Measurements from ENCODE around the gene VCAN. TPM values are rescaled to one million over a fixed set of nuclear protein-coding genes. Genes with fewer than 3 reads are reported as not detected.

The VCAN gene
- total and polyA plus RNA-seq, 2 of the 4 experiments (the other 2 are of a cell fraction): 45.3 to 158 TPM

GRCh38 chr5:83540105-83540504, 68.6 kb downstream of the VCAN start:
- Histone ChIP-seq H2AK5ac (ENCODE audit: low read depth, low read length) (no peak overlapping the region), H3K18ac (ENCODE audit: low read depth, low read length) (no peak overlapping the region), H3K9me3 (ENCODE audit: control insufficient read depth, insufficient read depth, low read length) (no peaks in the 10 kb centered on the region), H3K9ac (ENCODE audit: low read depth, low read length) (no peak overlapping the region), H4K8ac (ENCODE audit: low read depth in 2 of 2, low read length in 2 of 2) (no peak overlapping the region), H3K23ac (ENCODE audit: low read depth, low read length) (no peak overlapping the region), H4K91ac (ENCODE audit: insufficient read depth, low read depth, low read length) (no peak overlapping the region), H3K4me3 (ENCODE audit: insufficient read depth, low read depth, low read length) (no peak overlapping the region), H2AFZ (replicated peaks; ENCODE audit: low read length, poor library complexity) (no peak overlapping the region), H3K9me1 (ENCODE audit: insufficient read depth, low read length) (no peaks in the 10 kb centered on the region; the same call in 1 of the 2 replicates), H4K20me1 (ENCODE audit: insufficient read depth, low read length) (no peaks in the 10 kb centered on the region), H2AK9ac (replicated peaks; ENCODE audit: low read depth, low read length, poor library complexity) (no peak overlapping the region), H2BK15ac (ENCODE audit: low read depth, low read length) (no peak overlapping the region), H3K36me3 (ENCODE audit: control insufficient read depth, insufficient read depth, low read length) (peaks cover 8% of the 10 kb centered on the region), H3K4me2 (ENCODE audit: low read depth, low read length) (no peak overlapping the region), H3K4me1 (ENCODE audit: control insufficient read depth, insufficient read depth, low read length) (no peaks in the 10 kb centered on the region), H3K27ac (ENCODE audit: insufficient read depth, low read length) (no peak overlapping the region), H2BK120ac (ENCODE audit: low read depth, low read length) (no peak overlapping the region), H3K27me3 (ENCODE audit: control insufficient read depth, insufficient read depth, low read length) (no peaks in the 10 kb centered on the region), H3K14ac (replicated peaks; ENCODE audit: low read depth, low read length) (no peak overlapping the region), H3K79me1 (ENCODE audit: low read depth in 1 of 2, low read length in 2 of 2) (peaks cover 8 to 20% of the 10 kb centered on the region in 2 experiments; a peak in 2 of 4 replicates), H2BK20ac (ENCODE audit: low read depth, low read length) (no peak overlapping the region), H3K56ac (ENCODE audit: extremely low read depth, insufficient read depth, low read length) (no peak overlapping the region), H3K4ac (ENCODE audit: low read depth, low read length) (no peak overlapping the region), H2BK5ac (ENCODE audit: low read depth, low read length, poor library complexity, severe bottlenecking) (no peak overlapping the region), H4K5ac (ENCODE audit: low read depth, low read length) (no peak overlapping the region)
- intact Hi-C loops (cut with micrococcal nuclease) (no loop called here), dilution Hi-C loops (cut with HindIII; ENCODE audit: low sequenced_read_pairs, unreplicated experiment) (no loop called here), in situ Hi-C loops (cut with MboI; ENCODE audit: low sequenced_read_pairs) (no loop called here)
- whole genome bisulfite sequencing, 2 experiments (ENCODE audit: extremely low coverage in 2 of 2, insufficient read length in 1 of 2): 80% methylated on average over 1 of the region's 2 CpGs; no CpG with 5 or more reads in 1 of the 2 experiments
- ChIA-PET POLR2A (ENCODE audit: unreplicated experiment) (no interaction called here), CTCF (no interaction called here)
- DNase-seq (no peak), ATAC-seq (ENCODE audit: low read depth) (no peak)
- no peak for TF ChIP-seq USF2 (IDR thresholded peaks at IDR 0.05; ENCODE audit: low read depth, low read length)
- no peak for TF ChIP-seq CHD1 (IDR thresholded peaks at IDR 0.05; ENCODE audit: low read depth, low read length)
- TF ChIP-seq MXI1 (IDR thresholded peaks at IDR 0.05; ENCODE audit: borderline replicate concordance, low read depth, low read length): no peak
- TF ChIP-seq SMC3 (IDR thresholded peaks at IDR 0.05; ENCODE audit: low read depth, low read length): no peak
- no peak for TF ChIP-seq FOS (IDR thresholded peaks at IDR 0.05; ENCODE audit: low read depth, low read length)
- TF ChIP-seq NFE2L2 (IDR thresholded peaks at IDR 0.05; ENCODE audit: low read depth, low read length): no peak
- TF ChIP-seq CTCF (conservative IDR thresholded peaks at IDR 0.05; ENCODE audit: low read depth, low read length): no peak
- no peak for TF ChIP-seq RAD21 (IDR thresholded peaks at IDR 0.05; ENCODE audit: low read length)
- TF ChIP-seq ELK1 (IDR thresholded peaks at IDR 0.05; ENCODE audit: borderline replicate concordance, low read depth, low read length): no peak
- TF ChIP-seq BHLHE40 (IDR thresholded peaks at IDR 0.05; ENCODE audit: low read depth, low read length): no peak
- no peak for TF ChIP-seq RCOR1 (IDR thresholded peaks at IDR 0.05; ENCODE audit: insufficient replicate concordance, low read length)
- no peak for TF ChIP-seq MAFK (IDR thresholded peaks at IDR 0.05; ENCODE audit: low read depth, low read length)
- TF ChIP-seq RFX5 (IDR thresholded peaks at IDR 0.05; ENCODE audit: low read depth, low read length): no peak
- TF ChIP-seq MAZ (IDR thresholded peaks at IDR 0.05; ENCODE audit: borderline replicate concordance, low read depth, low read length): no peak
- TF ChIP-seq CEBPB (IDR thresholded peaks at IDR 0.05; ENCODE audit: low read depth, low read length): no peak
- TF ChIP-seq POLR2A (IDR thresholded peaks at IDR 0.05; ENCODE audit: low read depth, low read length): no peak
- BruUV-seq (replicated peaks): no TSS peak

All from IMR-90 (cell line).